ENCODE measurements around the gene KLRF2.

Gene KLRF2

DNA sequence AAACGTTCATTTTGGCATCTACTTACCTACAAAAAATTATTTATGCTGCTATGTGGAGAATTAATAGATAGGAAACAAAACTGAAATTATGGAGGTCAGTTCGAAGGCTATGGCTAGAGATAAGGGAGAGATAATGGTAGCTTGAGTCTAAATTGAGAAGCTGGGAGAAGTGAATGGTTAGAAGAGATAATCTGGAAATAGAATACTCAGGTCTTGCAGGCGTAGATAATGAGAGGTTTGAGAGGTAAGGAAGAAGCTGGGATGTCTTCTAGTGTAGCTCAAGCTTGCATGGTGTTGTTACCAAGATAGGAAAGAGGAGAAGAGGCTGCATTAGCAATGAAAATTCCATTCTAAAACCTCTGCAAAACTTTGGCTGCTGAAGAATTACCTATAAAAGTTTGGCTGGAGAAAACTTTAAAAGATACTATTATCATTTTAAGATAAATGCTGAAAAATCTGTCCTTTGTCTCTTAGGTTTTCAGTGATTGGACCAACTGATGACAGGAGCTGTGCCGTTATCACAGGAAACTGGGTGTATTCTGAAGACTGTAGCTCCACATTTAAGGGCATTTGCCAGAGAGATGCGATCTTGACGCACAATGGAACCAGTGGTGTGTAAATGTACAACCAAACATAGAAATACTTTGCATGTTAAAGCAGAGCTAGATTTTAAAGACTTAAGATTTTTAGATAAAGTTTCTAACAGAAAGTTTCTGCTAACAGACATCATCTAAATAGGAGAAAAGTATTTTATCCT is 14.1 kb downstream of the KLRF2 start:
- DNase-seq, result no peak

DNA sequence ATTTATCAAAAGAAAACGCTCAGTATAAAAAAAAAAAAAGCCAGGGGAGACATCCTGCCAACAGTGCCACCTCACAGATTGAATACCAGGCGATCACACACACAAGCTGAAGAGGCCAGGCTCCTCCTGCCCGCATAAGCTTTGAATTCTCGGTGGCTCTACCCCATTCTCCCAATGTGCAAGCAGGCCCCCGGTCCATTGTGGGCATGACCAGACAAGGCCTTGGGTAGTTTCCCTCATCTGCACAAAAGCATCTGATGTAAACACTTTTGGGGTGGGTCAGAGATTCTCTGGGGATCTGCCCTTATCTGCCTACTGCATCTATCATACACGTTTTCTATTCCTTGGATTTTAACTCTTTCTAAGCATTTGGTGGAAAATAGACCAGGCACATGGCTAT is 16.2 kb downstream of the KLRF2 start:
- DNase-seq, result no peak

DNA sequence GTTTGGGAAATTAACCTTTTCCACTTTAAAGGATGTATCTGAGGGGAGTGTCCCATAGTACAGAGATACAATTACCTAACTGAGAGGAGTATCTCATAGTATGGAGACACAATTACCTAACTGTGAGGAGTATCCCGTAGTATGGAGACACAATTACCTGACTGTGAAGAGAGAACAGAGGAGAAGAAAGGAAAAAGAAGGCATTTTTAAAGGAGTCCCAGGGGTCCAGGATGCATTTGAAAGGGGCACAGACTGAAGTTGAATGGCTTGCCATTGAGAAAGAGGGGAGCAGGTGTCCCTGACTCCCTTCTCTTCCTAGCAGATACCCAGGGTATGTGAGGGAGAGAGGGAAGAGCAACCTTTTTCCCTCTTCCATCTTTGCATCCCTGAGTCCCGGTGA is 17.9 kb downstream of the KLRF2 start:
- no peak for DNase-seq

DNA sequence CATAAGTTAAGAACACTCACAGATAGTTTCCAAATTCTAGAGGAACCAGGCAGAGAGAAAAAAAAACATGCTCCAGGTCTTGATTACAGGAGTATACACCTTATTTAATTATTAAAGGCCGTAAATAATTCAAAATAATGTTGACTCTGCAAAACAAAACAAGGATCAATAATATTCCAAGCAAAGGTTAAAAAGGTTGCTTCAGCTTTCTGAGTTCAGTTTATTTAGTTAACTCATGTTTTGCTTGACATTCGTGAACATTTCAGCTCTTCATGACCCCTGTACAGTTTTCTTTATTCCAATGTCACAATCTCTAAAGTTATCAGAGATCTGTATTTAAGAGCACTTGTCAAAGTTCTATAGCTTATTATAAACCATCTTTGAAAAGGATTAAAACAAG is 19.6 kb downstream of the KLRF2 start:
- no peak for DNase-seq

DNA sequence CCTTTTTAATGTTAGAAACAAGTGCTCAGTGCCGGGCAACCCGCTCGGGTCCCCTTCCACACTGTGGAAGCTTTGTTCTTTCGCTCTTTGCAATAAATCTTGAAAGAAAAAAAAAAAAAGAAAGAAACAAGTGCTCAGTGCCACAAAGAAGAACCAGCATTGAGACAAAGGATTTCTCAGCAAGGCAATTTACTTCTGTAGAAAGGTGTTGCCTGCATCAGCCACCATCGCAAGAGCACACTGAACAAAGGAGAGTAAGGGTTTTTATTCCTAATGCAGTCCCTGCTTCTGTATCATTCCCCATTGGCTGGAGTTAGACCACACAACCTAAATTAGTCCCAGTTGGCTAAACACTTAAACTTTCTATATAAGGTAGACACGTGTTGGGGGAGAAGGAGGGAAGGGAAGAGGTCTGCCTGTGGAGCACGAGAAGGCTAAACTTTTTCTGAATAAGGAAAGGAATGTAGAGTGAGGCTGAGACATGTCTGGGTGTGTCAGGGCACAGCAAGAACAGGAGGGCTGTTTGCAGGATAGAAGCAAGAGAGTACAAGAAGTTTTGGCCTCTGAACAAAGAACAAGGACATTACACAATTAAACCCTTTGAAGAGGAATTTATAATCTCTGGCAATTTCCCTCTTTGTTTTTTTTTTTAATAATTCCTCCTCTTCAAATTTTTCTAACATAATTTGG is 21.4 kb downstream of the KLRF2 start:
- DNase-seq, result no peak

DNA sequence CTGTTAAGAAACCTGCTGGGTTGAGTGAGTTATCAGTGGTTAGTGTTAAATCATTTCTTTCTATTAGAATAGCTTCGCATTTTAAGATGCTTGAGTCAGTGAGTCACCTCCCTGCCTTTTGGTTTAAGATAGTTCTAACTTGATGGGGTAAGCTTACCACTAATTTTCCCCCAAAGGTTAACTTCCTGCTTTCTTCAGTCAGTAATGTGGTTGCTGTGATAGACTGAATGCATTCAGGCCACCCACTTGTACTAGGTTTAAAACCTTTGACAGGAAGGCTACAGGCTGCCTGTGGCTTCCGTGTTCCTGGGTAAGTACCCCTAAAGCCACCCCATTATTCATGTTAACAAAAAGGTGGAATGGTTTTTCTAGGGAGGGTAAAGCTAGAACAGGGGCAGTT is 25.6 kb downstream of the KLRF2 start:
- no peak for DNase-seq

DNA sequence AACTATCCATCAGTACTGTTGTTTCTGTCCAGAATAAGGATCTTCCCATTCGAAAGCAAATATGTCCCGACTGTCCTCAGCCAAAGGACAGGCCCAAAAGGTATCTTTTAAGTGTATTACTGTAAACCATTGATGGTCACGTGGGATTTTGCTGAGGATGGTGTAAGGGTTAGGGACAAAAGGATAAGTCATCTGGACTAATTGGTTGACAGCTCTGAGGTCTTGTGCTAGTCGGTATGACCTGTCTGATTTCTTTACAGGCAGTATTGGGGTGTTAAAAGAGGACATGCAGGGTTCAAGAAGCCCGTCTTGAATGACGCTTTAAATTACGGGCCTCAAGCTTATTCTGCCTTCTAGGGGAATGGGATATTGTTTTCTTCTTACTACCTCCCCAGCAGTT is 26.5 kb downstream of the KLRF2 start:
- DNase-seq, result no peak

DNA sequence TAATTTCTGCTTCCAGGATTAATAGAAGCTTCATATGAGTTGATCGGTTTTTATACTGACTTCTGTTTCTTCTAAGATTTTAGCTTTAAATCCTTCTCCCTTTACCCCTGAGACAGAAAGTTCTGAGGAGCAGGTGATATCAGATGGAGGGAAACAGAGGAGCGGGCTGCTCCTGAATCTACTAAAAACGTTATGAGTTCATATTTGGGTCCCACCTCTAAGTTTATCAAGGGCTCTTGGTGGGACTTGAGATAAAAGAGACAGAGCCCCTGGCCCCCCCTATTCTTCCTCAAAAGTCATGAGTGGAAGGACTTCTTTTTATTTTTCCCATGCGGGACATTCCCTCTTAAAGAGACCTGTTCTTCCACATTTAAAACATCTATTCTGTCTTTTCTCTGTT is 27.1 kb downstream of the KLRF2 start:
- DNase-seq, result no peak

DNA sequence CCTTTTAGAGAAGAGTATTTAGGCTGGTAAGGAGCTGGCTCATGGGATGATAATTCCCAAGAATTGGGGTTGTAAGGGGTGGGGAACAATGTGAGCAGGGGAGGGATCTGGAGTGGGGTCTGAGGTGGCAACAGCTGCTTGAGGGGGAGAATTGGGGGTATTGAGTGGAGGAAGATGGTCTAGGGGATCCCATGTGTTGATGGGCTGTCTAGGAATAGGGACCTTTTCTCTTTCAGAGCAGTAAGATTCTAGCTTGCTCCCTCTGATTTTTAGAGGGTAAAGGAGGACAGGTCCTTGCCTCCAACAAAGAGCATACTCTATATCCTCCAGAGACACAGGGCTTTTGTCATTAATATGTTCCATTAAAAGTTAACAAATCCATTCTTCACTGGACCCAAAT is 28.4 kb downstream of the KLRF2 start:
- DNase-seq, result no peak

DNA sequence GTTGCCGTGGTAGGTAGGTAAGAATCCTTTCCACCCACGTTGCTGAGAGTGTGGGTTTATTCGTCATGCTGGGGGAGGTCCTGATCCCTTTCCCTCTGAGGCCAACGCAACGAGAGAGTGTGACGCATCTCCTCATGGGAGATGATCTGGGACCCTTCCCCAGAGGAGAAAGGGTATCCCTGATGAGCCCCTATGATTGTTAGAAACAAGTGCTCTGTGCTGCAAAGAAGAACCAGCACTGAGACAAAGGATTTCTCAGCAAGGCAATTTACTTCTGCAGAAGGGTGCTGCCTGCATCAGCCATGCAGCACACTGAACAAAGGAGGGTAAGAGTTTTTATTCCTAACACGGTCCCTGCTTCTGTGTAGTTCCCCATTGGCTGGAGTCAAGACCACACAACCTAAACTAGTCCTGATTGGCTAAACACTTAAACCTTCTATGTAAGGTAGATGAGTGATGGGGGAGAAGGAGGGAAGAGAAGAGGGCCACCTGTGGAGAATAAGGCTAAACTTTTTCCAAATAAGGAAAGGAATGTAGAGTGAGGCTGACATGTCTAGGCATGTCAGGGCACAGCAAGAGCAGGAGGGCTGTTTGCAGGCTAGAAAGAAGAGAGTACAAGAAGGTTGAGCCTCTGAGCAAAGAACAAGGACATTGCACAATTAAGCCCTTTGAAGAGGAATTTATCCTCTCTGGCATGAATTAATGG is 29.6 kb downstream of the KLRF2 start:
- no peak for DNase-seq

DNA sequence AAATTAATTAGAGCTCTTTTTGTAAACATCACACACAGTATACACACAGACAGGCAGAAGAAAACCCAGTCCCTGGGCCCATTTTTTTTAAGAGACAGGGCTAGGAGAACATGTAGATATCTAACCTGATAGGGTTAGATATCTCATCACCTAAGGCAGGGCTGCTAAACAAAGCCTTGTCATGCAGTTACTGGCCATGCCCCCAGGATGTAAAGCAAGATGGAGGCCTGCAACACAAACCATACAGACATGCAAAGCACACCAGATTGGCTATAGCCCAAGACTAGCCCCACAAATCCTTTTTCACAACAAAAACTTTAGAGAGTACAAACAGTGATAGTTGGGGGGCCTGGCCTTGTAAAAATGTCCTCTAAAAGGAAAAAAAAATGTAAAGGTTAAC is 30.4 kb downstream of the KLRF2 start:
- no peak for DNase-seq

DNA sequence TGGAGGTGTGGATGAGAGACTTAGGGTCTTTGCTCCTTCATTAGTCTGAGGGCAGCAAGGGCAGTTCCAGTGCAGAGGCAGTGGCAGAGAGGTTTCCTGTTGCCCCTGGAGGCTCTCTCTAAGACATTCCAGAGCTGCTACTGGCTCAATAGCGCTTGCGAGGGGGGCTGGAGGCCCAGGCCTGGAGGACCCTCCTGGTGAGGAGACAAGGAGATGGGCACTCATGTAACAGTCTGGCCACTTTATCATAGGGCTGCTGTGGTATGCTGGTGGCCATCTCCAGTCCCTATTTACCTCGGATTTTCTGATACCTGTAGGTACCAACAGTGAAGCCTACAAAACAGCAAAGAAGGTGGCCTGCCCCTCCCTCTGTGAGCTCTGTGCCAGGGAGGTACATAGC is 38.2 kb downstream of the KLRF2 start:
- DNase-seq, result no peak

DNA sequence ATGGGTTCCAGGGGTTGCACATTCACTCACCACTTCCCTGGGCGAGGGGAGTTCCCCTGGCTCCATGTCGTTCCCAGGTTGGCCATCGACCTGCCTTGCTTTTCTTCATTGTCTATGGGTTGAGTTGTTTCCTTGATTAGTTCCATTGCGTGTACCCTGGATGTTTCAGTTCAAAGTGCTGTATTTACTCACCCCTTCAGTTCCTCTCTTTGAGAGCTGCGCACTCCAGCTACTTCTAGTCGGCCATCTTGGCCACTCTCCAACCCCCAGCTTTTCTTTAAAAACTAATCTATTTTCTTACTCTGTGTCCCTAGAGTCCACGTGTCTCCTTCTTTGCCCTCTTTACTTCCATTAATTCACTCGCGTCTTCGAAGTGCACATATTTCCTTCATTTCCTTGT is 39.2 kb downstream of the KLRF2 start:
- no peak for DNase-seq

DNA sequence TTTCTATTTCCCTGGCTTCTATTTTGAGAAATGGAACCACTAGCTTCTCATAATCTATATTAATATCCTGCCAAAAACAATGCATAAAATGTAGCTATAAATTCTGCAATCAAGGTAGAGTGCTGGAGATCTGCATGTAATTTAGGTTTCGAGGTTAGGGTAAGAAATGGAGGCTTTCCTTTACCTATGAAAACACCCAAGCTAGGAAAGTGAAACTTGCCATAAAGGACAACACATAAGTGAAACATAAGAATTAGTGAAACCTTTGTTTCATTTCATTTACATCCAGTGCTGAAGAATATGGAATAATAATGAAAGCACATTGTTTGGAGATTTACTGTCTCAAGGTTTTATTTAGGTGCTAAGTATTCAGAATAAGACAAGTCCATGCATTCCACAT is 41.1 kb downstream of the KLRF2 start:
- no peak for DNase-seq

DNA sequence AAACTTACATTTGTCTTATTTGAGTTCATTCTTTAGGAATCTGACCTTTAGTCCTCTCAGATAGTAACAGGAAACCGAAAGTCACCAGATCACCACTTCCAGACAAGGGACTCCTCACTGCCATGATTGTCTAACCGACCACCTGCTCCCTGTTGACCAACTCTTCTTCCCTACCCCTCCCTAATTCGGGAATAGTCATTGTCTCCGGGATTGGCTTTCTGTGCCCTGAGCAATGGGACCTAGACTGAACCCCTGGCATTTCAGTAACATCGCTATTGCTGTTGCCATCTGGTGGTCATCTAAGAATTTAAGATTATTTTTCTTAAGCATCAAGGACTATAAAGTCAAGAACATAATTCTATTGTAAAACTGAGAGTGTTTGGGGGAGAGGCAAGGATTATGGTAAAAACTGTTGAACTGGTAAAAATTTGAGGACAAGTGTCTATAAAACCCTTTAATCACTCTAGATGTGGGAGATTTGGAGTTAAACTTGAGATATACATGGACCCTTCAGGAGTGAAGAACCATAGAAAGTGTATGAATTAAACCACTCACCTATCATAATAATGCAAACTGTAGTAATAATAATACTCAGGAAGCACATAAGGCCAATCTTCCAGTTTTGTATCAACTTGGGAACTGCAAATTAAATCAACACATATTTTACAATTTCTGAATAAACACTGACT is 44.6 kb downstream of the KLRF2 start:
- DNase-seq, result no peak

DNA sequence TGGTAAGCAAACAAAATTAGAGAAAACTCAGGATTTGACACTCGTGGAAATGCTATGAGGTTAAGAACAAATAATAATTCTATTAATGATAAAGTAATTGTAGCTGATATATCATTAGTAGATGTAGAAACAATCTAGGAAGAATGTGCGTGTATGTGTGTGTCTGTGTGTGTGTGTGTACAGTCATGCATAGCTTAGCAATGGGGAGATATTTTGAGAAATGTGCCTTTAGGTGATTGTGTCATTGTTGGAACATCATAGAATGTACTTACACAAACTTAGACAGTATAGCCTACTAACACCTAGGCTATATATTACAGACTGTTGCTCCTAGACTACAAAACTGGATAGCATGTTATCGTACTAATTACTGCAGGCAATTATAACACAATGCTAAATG is 45.6 kb downstream of the KLRF2 start:
- no peak for DNase-seq

DNA sequence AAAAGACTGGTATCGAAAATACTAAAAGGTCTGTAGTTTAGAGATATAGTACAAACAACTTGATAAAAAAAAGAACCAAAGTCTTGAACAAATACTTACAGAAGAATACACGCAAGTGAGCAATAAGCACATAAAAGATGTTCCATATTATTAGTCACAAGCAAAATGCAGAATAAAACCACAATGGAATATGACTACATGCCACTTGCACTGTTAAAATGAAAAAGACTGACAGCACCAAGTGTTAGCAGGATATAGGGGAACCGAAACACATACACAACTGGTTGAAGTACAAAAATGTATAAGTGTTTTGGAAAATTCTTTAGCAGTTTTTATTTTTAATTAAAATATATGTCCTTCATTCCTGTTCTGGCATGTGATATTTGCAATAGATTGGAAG is 47.3 kb downstream of the KLRF2 start:
- DNase-seq, result no peak

DNA sequence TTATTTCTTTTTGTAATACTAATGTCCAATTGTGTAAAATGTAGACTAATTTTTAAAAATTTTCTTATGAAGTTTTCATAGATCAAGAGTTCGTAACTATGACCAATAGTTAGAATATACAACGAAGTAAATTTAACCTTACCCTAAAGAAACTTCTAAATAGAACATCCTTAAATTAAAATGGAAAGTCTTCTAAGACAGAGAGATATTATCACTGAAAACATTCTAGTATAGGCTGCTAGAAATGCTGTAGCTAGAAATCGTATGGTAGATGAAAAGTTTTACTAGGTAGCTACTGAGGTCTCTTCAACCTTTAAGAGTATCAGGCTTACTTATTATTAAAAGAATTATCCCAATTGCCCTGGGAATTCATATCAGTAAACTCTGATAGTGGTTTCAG is 50.0 kb downstream of the KLRF2 start:
- no peak for DNase-seq

DNA sequence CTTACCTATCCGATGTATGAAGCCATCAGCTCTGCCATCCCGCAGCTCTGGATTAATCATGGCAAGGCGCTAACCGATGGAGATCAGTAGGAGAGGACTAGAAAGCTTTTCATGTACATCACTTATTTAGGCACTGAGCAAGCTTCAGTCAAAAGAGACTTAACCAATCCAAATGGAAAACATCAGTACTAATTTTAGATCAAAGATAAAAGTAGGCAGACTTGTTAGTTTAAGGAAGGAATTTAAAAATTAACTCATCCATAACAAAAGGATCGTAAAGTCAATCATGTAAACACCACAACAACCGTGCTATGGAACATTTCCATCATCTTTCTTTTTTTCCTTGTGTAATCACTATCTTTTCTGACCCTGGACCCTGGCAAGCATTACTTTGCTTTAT is 51.0 kb downstream of the KLRF2 start, which contains the start of gene CLEC2A:
CLEC2A (minus strand) TSS at position 101 of the 400 bp plus-strand sequence; CDS start at position 60, 41 bp downstream.
- DNase-seq, result no peak

DNA sequence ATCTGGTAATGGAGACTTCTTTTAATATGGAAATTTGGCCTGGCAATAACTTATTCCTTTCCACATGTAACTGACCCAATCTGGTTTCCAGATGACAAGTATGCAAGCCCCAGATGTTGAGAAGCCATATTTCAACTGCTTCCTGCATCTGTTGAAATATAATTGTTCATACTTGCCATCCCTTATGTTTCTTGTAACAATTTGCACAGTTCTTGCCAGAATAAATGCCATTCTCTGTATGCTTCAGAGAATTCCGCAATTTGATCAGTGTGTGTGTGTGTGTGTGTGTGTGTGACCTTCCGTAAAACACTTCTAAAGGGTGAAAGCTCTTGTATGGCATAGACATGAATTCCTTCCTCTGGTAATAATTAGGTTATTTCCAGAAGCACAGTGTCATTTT is 52.7 kb downstream of the KLRF2 start:
- no peak for DNase-seq

DNA sequence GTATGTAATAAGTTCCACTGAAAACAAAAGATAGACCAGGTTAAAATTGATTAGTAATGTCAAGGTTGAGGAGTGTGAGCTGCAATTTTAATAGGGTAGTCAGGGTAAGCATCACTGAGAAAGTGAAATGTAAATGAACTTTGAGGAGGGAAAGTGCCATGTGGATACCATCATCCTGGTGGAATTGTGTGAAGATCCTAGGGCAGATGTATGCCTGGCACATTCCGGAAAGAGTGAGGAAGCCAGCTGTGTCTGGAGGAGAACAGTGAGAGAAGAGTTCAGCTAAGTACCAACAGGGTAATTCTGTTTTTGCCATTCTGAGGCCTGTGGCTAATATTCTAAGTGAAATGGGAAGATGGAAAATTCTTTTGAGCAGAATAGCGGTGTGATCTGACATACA is 53.7 kb downstream of the KLRF2 start:
- no peak for DNase-seq

DNA sequence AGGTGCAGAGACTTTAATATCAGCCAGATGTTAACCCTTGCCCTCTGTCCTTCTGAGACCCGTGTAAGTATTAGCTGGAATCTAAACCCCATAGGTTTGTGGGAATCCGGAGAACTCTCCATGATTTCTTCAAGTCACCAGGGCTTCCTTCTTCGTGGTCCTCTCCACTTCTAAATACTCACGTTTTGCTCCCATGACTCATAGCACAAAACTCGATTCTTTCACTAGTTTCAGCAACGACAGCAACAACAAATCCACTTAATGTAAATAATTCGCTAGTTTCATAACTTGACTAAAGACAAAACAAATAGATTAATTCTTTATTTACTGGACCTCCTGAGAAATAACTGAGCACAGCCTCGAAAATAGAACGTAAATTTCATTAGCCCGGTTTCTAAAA is 55.3 kb downstream of the KLRF2 start:
- DNase-seq, result no peak

DNA sequence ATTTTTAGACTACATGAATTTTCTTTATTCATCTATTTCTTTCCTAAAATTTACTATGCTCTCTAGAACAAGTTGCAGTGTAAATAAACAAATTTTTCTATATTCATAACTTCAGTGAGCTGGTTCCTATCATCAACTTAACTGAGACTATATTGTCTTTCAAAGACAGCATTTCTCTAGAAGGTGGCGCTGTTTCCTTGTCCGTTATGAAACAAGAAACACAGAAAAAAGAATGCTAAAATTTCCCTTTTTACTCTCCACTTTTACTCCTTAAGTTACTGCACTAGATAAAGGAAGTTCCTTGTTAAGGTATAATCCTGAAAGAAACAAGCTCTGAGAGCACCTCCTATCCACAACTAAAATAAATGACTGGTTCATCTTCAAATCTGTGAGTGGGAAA is 59.1 kb downstream of the KLRF2 start:
- DNase-seq, result no peak

DNA sequence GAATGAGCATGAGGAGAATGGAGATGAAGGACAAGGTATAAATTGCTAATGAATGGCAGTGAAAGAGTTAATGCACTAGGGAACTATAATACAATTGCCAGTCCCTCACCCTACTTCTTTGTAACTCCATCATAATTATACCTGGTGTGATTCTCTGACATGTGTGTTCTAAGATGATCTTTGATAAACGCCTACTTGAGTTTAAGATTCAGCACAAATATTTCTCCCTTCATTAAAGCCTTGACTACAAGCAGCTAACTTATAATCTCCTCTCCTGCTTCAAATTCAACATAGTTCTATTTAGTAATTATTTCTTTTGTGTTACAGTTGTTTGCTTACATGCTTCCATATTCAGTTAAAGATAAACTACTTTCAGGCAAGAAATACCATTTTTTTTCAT is 60.5 kb downstream of the KLRF2 start:
- peak; percentile 18 for DNase-seq

Measured in NCI-H526 treated with DMSO at 0.1 percent for 48 hours (cell line).